Neural cell (in vitro differentiated cells): Measurements from ENCODE around the gene TLX2.

Experiments used
- CTCF ChIP-seq: fragments of 450-650 bp; IDR thresholded peaks from 2 replicates; pipeline ENCODE4 v1.5.1; 2014; ENCODE audit warnings: antibody characterized with exemption, mild to moderate bottlenecking, moderate library complexity; ENCODE audit not compliant: poor library complexity, severe bottlenecking
- EP300 ChIP-seq: fragments of 450-650 bp; conservative IDR thresholded peaks from 2 replicates; pipeline ENCODE4 v1.6.1; 2014; ENCODE audit warnings: antibody characterized with exemption, mild to moderate bottlenecking, moderate library complexity; ENCODE audit not compliant: poor library complexity, severe bottlenecking
- EZH2 ChIP-seq: fragments of 200-600, 300-800 bp; shearing (Covaris generic), sonication (generic); IDR thresholded peaks from 2 replicates; pipeline ENCODE4 v1.6.1; 2014; ENCODE audit warnings: antibody characterized with exemption, low read length, borderline replicate concordance, mild to moderate bottlenecking; ENCODE audit not compliant: insufficient read depth, poor library complexity, severe bottlenecking
- RAD21 ChIP-seq: fragments of 450-650 bp; conservative IDR thresholded peaks from 2 replicates; pipeline ENCODE4 v1.6.1; 2014; ENCODE audit warnings: antibody characterized with exemption, mild to moderate bottlenecking, moderate library complexity
- SMC3 ChIP-seq: fragments of 450-650 bp; conservative IDR thresholded peaks from 2 replicates; pipeline ENCODE4 v1.6.1; 2014; ENCODE audit warnings: antibody characterized with exemption, mild to moderate bottlenecking, moderate library complexity; ENCODE audit not compliant: poor library complexity

GRCh38 chr2:74564222-74564621 is 50.0 kb downstream of the TLX2 start:
- TF ChIP-seq CTCF (no peak), SMC3 (no peak), RAD21 (no peak), EP300 (no peak), EZH2 (no peak)
